Myocyte (in vitro differentiated cells): ENCODE results near the gene FITM1. TPM values are rescaled to one million over a fixed set of nuclear protein-coding genes. Genes with fewer than 3 reads are reported as not detected.
"Not testable (repeated sequence)": the region's sequence is repeated elsewhere in the genome, so short reads cannot be mapped to it uniquely, and the experiment has no call there.

ENCODE experiments used
- DNase-seq: peaks from one replicate; pipeline ENCODE4 v3.0.0-alpha.2; 2012; ENCODE audit warnings: low read depth
- total RNA-seq: library from RNA; depleted of rRNA; stranded (reverse); fragments of >200 nt; gene quantifications from 2 replicates; pipeline ENCODE4 v1.2.3, GENCODE V29; 2014

Gene FITM1
- total RNA-seq, 1 donor from 2014 or later, result 180 TPM

- DNase-seq, result no peak
Observed at GRCh38 chr14:24098229-24098926, 32.1 kb upstream of the FITM1 start.

GRCh38 chr14:24098927-24099813 lies 31.3 kb upstream of the FITM1 start:
- DNase-seq, result peak; percentile 5

- no peak for DNase-seq
Observed at GRCh38 chr14:24100197-24100981, 30.1 kb upstream of the FITM1 start.

GRCh38 chr14:24100982-24101494 lies 29.4 kb upstream of the FITM1 start:
- no peak for DNase-seq

GRCh38 chr14:24102357-24103048 lies 28.0 kb upstream of the FITM1 start:
- DNase-seq, result no peak

- no peak for DNase-seq
Observed at GRCh38 chr14:24103451-24103850, 27.0 kb upstream of the FITM1 start.

GRCh38 chr14:24105609-24106239 lies 24.7 kb upstream of the FITM1 start:
- not testable (repeated sequence) for DNase-seq

- no peak for DNase-seq
Observed at GRCh38 chr14:24106672-24107271, 23.7 kb upstream of the FITM1 start.

- DNase-seq, result no peak
Observed at GRCh38 chr14:24108336-24108874, 22.1 kb upstream of the FITM1 start.

GRCh38 chr14:24110060-24110459 lies 20.4 kb upstream of the FITM1 start:
- no peak for DNase-seq

GRCh38 chr14:24110523-24110922 lies 19.9 kb upstream of the FITM1 start:
- no peak for DNase-seq

- no peak for DNase-seq
Observed at GRCh38 chr14:24113379-24113800, 17.1 kb upstream of the FITM1 start.

GRCh38 chr14:24113801-24114531 lies 16.5 kb upstream of the FITM1 start:
- DNase-seq, result peak; percentile 94

- DNase-seq, result peak; percentile 100
Observed at GRCh38 chr14:24114532-24115421, 15.7 kb upstream of the FITM1 start, which contains the start of the genes DCAF11 and NRL. TSS of gene DCAF11 (plus strand) at chr14:24114777. CDS start at chr14:24115595, 818 bp downstream. TSS of gene NRL (minus strand) at chr14:24114949. CDS start at chr14:24082848, 32,101 bp downstream.

GRCh38 chr14:24115422-24116127 lies 14.9 kb upstream of the FITM1 start:
- DNase-seq, result no peak

GRCh38 chr14:24116128-24116814 lies 14.2 kb upstream of the FITM1 start:
- DNase-seq, result no peak
